Stimulated activated CD8-positive, alpha-beta memory T cell treated with anti-CD3 and anti-CD28 coated beads, Interleukin-7, amount 100 ng/mL, for 4 hours (primary cell): ENCODE results near the gene ZBTB47.

Experiments
- DNase-seq, 2 donors: peaks; one replicate each; pipeline ENCODE4 v3.0.0-alpha.2; 2020; ENCODE audit warnings: low read depth in 2 of 2

Gene ZBTB47

DNA sequence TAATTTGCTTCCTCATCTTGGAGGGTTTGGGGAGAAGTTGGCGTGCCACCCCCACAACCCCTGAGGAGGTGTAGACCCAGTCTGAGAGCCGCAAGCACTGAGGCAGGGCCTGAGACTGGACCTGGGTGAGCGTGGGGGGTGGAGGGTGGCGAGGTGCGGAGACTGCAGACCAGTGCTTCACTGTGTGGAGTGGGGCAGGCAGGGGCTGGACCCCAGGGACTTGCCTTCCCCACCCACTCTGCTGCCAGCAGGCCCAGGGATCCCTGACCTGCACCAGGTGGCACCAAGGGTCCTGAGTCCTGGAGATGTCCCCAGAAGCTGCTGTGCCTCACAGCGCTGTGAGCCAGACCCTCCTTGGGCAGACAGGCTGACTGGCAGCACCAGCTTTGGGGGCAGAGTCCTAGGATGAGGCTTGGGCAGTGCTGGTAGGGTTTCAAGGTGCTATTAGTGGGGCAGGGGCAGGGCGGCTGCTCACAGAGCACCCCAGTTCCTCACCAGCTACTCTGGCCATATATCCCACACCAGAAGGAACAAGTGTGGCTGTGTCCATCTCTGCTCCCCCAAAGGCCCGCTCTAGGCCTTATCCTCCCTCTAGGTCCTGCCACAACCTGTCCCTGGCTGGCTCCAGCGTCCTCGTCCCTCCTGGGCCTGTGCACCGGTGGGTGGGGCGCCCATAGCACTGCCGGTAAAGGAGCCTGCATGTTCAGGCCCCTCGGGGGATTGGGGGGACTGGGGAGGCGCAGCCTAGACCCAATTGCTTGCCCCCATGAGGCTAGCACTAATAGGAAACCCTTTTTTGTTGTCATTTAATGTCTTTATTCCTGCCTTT is 11.8 kb downstream of the ZBTB47 start:
- DNase-seq = no peak

- DNase-seq = no peak
These were observed 12.5 kb downstream of the ZBTB47 start for GRCh38 chr3:42666022-42666421.

DNA sequence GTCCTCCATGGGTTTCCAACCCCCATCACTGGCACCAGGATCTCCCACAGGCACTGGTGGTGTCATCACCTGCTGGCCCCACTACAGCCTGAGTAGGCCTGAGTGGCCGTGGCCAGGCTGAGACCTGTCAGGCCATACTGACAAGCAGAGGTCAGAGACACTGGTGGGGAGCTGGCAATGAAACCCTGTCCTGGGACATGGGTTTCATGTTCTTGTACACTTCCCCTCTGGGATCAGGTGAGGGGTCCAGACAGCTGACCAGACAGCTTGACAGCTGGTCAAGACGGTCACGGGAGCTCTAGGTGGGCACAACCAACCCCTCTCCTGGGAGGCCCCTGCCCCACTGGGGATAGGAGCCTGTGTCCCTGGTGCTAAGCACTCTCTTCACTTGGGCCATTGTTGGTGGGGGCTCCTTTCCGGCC is 13.1 kb downstream of the ZBTB47 start:
- DNase-seq = no peak

DNA sequence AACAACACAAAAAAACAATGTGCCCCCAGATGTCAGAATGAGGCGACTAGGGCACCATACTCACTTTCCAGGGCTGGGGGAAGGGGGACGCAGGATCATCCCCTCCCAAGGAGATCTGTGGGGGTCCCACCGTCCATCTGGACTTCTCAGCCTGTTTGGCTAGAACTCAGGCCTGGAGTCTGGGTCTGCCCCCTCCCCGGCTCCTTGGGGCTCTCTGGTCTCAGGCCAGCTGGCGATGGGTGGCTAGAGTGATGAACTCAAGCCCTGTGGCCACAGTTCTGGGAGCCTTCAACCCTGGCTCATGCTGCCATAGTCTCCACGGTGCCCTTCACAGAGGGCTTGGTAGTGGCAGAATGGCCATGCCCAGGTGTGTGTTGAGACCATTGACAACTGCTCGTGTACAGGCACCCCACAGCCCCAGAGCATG is 13.6 kb downstream of the ZBTB47 start:
- no peak for DNase-seq

- DNase-seq = no peak
These were observed 14.3 kb downstream of the ZBTB47 start for GRCh38 chr3:42667523-42668412.

DNA sequence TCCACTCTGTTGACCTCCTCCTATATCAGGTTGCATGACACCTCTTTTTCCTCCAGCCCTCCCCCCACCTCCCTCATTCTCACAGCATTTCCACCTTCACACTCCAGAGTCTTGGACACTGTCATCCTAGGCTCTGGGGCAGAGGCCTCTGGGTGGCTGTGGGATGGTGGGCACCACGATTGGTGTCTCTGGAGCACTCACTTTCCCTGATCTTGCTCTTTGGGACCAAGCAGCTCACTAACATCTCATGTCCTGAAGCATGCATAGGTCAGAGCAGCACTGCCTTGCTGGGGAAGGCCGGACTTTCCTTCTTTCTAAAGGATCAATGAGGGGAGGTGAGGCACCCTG is 14.9 kb downstream of the ZBTB47 start:
- DNase-seq = no peak

DNA sequence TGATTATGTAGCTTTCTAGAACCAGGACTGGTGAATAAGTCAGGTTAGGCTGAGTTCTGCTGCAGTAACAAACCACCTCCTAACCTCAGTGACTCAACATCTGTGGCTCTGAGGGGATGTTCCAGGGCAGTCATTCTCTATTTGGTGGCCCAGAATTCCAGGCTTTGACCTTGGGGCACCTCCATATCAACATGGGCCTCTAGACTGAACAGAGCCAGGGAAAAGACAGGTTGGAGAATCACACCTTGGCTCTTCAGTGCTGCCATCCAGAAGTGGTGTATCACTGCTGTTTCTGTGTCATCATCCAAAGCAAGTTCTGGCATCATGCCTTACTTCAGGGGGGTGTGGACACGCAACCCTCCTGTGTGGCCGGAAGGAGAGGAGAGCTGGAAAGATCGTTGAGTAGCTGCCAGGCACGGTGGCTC is 15.3 kb downstream of the ZBTB47 start:
- no peak for DNase-seq

DNA sequence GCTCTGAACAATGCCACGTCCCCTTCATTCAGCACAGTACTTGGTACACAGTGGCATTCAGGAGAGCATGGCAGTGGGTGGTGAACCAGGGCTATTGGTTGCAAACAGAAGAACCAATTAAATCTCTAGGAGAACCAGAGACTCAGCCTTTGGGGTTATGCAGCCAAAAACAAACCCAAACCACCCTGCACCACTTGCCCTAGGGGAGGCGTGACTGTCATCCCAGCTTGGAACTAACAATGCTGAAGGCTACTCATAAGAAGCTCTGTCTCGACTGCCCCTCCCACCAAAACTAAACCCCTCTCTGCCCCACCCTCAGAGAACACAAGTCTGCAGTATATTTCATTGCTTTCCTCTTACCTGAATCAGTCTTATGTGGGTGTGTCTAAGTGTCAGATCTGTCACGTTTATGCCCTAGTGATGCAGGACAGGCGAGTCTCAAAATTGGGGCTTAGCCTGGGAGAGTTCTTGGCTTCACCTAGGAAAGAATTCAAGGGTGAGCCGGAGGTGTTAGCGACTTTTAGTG is 16.6 kb downstream of the ZBTB47 start:
- DNase-seq = no peak

DNA sequence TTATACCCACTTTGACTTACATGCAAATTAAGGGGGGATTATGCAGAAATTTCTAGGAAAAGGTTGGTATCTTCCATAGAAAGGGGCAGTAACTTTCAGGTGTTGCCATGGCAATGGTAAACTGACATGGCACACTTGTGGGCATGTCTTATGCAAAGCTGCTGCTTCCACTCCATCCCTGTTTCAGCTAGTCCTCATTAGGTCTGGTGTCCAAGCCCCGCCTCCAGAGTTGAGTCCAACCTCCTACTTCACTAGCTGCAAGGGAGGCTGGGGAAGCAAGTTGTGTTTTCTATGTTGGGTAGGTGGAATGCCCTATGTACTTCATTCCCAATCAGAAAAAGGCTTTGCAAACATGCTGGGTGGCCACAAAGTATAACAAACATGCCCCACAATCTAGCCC is 17.2 kb downstream of the ZBTB47 start:
- no peak for DNase-seq

DNA sequence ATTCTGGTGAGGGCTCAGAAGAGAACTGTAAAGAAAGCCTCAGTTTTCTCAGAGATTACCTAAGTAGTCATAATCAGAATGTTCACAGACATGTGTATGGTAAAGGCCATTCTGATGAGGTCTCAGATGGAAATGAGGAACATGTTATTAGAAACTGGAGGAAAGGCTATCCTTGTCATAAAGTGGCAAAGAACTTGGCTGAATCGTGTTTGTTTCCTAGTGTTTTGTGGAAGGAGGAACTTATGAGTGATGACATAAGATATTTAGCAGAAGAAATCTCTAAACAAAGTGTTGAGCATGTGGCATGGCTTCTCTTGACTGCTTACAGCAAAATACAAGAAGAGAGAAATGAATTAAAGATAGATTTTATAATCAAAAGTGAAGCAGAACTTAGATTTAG is 19.0 kb downstream of the ZBTB47 start:
- DNase-seq = no peak

GRCh38 chr3:42673082-42673481 is 19.6 kb downstream of the ZBTB47 start:
- no peak for DNase-seq

GRCh38 chr3:42674146-42674545 is 20.6 kb downstream of the ZBTB47 start:
- DNase-seq = no peak

DNA sequence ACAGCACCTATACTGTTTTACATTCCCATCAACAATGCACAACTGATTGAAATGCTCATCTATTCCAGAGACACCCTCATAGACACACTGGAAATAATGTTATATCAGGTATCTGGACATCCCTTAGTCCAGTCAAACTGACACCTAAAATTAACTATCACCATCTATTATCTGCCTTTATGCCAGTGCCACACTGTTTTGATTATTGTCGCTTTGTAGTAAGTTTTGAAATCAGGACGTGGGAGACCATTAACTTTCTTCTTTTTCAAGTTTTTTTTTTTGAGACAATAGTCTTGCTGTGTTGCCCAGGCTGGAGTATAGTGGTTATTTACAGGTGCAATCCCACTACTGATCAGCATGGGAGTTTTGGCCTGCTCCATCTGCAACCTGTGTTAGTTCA is 22.4 kb downstream of the ZBTB47 start:
- no peak for DNase-seq

DNA sequence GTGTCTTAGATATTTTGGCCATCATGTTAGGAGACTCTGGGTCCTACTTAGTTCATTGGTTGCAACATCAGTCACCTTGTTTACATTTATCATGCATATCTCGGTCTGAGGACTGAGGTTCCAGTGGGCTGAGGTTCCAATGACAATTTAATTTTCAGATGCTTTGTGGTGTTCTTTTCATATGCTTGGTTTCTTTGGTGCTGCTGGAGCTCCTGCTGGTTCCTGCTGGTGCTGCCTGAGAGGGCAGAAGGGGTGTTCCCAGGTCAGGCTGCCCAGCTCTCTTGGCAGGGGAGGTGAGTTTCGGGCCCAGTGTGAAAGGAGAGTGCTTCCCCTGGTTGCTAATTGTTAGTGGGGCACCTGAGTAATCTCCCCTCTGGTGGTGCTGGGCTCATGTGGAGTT is 24.9 kb downstream of the ZBTB47 start:
- DNase-seq = no peak

DNA sequence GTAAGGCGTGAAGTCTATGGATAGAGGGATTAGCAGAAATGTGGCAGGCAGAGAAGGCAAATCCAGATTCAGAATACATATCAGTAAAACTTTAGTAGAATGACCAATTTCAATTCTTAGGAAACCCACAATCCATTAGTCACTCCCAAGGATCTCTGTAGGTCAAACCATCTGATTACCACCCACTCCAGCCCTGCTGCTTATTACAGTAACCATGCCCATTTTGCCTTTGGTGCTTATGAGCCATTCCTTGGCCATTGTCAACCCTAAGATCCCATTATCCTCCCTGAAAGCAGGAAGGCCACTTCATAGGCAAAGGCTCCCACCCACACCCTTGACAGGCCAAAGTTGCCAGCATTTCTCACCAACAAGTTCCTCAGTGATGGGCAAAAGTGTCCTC is 26.8 kb downstream of the ZBTB47 start:
- no peak for DNase-seq

- no peak for DNase-seq
These were observed 27.3 kb downstream of the ZBTB47 start for GRCh38 chr3:42680806-42681205.

GRCh38 chr3:42681361-42682038 is 28.0 kb downstream of the ZBTB47 start:
- DNase-seq = no peak

DNA sequence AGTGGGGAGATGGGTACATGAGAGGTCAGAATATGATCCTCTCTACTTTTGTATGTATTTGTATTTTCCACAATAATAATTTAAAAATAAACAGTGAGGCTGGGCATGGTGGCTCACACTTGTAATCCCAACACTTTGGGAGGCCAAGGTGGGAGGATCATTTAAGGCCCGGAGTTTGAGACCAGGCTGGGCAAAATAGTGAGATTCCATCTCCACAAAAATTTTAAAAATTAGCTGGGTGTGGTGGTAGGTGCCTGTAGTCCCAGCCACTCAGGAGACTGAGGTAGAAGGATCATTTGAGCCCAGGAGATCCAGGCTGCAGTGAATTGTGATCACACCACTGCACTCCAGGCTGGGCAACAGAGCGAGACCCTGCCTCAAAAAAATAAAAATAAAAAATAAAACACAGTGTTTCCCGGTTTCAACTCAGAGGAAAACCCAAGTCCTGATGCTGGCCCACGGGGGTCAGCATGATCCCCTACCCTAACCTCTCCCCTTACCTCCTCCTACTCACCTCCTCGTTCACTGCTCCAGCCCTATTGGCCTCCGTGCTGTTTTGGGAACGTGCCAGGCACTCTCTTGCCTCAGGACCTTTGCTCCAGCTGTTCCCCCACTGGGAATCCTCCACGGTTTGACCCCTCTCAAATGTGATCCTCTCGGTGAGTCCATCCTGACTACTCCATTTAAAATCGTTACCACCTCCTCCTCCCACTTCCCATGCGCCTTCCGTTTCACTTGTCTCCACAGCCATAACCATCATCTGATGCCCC is 29.0 kb downstream of the ZBTB47 start:
- DNase-seq = no peak

DNA sequence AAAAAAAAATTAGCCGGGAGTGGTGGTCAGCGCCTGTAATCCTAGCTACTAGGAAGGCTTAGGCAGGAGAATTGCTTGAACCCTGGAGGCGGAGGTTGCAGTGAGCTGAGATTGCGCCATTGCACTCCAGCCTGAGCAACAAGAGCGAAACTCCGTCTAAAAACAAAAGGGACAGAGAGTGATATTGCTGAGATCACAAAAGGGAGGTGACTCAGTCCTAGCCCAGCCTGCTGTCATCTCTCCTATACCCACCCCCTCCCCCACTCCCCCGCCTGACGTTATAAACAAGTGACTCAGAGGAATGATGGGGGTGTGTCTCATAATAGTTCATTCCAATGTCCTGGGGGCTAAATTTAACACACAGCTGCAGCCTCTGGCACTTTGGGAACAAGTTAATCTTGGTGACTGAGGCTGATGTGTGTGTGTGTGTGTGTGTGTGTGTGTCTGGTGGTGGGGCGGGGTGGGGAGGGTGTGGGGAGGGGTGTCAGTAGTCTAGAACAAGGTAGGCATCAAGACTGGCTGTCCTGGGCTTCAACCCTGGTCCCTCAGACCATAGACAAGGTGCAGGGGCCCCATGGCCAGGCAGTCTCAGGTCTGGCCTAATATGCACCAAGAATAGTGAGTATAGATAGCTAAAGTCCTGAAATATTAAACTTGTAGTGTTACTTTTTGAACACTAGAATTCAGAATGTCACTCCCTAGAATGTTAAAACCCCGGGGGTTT is 30.5 kb downstream of the ZBTB47 start:
- no peak for DNase-seq

GRCh38 chr3:42684632-42685362 is 31.3 kb downstream of the ZBTB47 start:
- no peak for DNase-seq
